ENCODE measurements around the gene LIMD2. TPM values are rescaled to one million over a fixed set of nuclear protein-coding genes. Genes with fewer than 3 reads are reported as not detected.

The LIMD2 gene
- total and polyA plus RNA-seq, 2 experiments from 2014 or later, result 58.8 to 74.1 TPM

DNA sequence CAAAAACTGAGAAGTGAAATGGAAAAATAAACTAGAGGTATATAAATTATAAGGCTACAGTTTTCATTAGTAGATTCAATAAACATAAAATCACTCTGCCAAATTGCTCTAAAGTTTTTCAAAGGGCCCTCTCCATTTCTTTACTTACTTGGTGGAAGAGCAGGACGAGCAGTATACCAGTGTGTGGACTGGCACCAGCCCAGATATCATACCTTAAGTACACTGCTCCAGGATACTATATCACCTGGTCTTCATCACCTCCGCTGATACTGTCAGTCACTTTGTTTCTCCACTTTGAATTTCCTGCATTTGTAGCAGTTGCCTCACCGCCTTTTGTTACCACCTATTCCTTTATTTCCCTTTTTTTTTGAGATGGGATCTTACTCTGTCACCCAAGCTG lies 40.1 kb downstream of the LIMD2 start:
- Histone ChIP-seq H3K4me1 (ENCODE audit: low read depth) (no peaks in the 10 kb centered on the region), H3K9me3 (ENCODE audit: low read depth) (no peaks in the 10 kb centered on the region), H3K36me3 (peaks cover 15% of the 10 kb centered on the region), H3K4me3 (no peak overlapping the region), H3K27ac (no peak overlapping the region), H3K27me3 (no peaks in the 10 kb centered on the region)
- DNase-seq (ENCODE audit: low read depth in 1 of 2, low spot score in 1 of 2), result no peak
- TF ChIP-seq, protein P1, sequence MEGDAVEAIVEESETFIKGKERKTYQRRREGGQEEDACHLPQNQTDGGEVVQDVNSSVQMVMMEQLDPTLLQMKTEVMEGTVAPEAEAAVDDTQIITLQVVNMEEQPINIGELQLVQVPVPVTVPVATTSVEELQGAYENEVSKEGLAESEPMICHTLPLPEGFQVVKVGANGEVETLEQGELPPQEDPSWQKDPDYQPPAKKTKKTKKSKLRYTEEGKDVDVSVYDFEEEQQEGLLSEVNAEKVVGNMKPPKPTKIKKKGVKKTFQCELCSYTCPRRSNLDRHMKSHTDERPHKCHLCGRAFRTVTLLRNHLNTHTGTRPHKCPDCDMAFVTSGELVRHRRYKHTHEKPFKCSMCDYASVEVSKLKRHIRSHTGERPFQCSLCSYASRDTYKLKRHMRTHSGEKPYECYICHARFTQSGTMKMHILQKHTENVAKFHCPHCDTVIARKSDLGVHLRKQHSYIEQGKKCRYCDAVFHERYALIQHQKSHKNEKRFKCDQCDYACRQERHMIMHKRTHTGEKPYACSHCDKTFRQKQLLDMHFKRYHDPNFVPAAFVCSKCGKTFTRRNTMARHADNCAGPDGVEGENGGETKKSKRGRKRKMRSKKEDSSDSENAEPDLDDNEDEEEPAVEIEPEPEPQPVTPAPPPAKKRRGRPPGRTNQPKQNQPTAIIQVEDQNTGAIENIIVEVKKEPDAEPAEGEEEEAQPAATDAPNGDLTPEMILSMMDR (IDR thresholded peaks at IDR 0.05; ENCODE audit: low read depth, low read length), result no peak

DNA sequence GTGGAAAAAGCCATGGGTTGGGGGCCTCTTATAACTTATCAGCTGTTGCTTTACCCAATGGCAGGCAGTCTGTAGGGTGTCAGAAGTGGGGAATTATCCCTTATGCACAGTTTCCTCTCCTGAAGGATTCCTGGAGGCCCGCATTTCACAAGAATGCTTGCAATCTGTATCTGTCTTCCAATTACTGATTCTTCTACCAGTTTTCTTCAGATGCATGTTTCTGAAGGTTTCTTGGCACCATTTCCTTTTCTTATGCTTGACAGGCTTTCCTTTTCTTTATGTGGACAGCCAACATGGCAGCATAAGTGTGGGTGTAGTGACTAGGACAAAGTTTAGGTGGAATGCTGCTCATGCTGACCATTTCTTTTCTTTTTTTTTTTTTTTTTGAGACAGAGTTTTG lies 41.6 kb downstream of the LIMD2 start:
- TF ChIP-seq, protein P1 (IDR thresholded peaks at IDR 0.05; ENCODE audit: low read depth, low read length), result no peak
- Histone ChIP-seq H3K4me1 (ENCODE audit: low read depth) (no peaks in the 10 kb centered on the region), H3K36me3 (peaks cover 20% of the 10 kb centered on the region), H3K4me3 (no peak overlapping the region), H3K27ac (peak overlapping the region; percentile 28), H3K27me3 (no peaks in the 10 kb centered on the region), H3K9me3 (ENCODE audit: low read depth) (no peaks in the 10 kb centered on the region)
- peak in 1 of 2 donors; percentile 45 for DNase-seq (ENCODE audit: low read depth in 1 of 2, low spot score in 1 of 2)

DNA sequence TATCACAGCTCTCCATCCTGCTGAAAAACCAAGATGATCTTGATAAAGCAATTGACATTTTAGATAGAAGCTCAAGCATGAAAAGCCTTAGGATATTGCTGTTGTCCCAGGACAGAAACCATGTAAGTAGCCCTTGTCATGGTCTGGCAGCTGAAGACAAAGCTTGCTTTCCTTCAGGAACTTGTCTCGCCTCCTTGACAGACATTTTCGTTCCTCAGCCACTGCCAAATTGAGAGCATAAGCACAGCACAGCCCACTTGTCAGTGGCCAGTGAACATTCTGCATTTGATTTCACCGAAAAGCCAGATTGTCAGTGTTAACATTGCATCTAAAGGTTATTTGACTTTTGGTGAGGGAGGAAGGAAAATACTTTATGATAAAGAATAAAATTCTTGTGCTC lies 42.1 kb downstream of the LIMD2 start:
- no peak overlapping the region for H3K4me3 ChIP-seq
- DNase-seq (ENCODE audit: low read depth in 1 of 2, low spot score in 1 of 2), result no peak
- H3K4me1 ChIP-seq (ENCODE audit: low read depth), result no peaks in the 10 kb centered on the region
- H3K36me3 ChIP-seq, result peaks cover 20% of the 10 kb centered on the region
- H3K9me3 ChIP-seq (ENCODE audit: low read depth), result no peaks in the 10 kb centered on the region
- TF ChIP-seq, protein P1 (IDR thresholded peaks at IDR 0.05; ENCODE audit: low read depth, low read length), result no peak
- H3K27me3 ChIP-seq, result no peaks in the 10 kb centered on the region
- peak overlapping the region; percentile 28 for H3K27ac ChIP-seq

DNA sequence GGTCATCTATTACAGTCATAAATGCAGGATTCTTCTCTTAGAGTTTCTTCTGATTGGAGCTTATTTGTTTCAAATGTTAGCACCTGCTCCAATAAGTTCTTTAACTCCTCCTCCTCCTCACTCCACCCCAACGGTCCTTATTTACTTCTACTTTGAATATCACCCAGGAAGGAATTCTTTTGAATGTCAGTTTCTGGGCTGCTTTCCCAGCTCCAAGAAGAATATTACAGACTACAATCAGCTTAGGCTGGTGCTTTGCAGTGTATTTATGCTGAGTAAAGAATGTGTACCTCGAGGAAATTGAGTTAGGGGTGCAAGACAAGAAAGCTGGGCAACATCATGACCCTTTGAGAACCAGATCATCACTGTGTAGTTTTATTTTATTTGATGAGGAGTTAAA lies 46.9 kb downstream of the LIMD2 start:
- H3K27ac ChIP-seq, result no peak overlapping the region
- peaks cover 9% of the 10 kb centered on the region for H3K36me3 ChIP-seq
- no peaks in the 10 kb centered on the region for H3K9me3 ChIP-seq (ENCODE audit: low read depth)
- no peaks in the 10 kb centered on the region for H3K4me1 ChIP-seq (ENCODE audit: low read depth)
- DNase-seq (ENCODE audit: low read depth in 1 of 2, low spot score in 1 of 2), result peak in 1 of 2 donors; percentile 8
- no peaks in the 10 kb centered on the region for H3K27me3 ChIP-seq
- TF ChIP-seq, protein P1 (IDR thresholded peaks at IDR 0.05; ENCODE audit: low read depth, low read length), result no peak
- no peak overlapping the region for H3K4me3 ChIP-seq

DNA sequence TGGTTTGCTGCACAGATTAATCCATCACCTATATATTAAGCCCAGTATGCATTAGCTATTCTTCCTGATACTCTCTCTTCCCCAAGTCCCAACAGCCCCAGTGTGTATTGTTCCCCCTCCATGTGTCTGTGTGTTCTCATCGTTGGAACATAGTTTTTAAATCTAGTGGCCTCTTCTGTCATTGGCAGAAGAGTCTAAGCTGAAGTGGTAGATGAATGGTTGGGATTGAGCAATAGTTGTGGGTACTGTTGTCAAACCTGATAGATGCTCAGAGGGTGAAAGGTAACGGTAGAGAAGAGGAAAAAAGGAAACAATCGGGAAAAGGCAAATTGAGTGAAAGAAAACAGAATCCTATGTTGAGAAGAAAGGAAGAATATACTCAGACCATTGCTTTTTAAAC lies 47.8 kb downstream of the LIMD2 start:
- Histone ChIP-seq H3K27ac (no peak overlapping the region), H3K4me3 (no peak overlapping the region), H3K36me3 (peaks cover 5% of the 10 kb centered on the region), H3K4me1 (ENCODE audit: low read depth) (no peaks in the 10 kb centered on the region), H3K27me3 (no peaks in the 10 kb centered on the region), H3K9me3 (ENCODE audit: low read depth) (no peaks in the 10 kb centered on the region)
- TF ChIP-seq, protein P1 (IDR thresholded peaks at IDR 0.05; ENCODE audit: low read depth, low read length), result no peak
- DNase-seq (ENCODE audit: low read depth in 1 of 2, low spot score in 1 of 2), result peak in 1 of 2 donors; percentile 3

DNA sequence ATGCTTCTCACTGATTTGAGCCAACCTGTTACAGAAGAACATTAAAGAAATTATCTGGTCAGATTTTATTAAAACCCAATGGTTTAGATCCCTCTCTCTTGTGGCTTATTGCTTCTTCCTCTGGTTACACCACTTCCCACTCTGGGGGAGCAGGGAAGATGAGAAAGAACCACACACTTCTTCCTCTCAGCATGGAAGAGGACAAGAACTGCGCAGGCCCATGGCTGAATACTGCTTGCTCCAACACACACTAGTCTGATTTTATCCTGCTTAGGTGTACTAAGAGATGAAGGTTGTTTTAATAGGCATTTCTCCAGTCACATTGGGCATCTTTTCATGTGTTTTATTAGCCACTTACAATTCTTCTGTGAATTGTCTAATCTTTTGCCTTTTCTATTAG lies 50.1 kb downstream of the LIMD2 start:
- no peaks in the 10 kb centered on the region for H3K9me3 ChIP-seq (ENCODE audit: low read depth)
- TF ChIP-seq, protein P1 (IDR thresholded peaks at IDR 0.05; ENCODE audit: low read depth, low read length), result no peak
- DNase-seq (ENCODE audit: low read depth in 1 of 2, low spot score in 1 of 2), result no peak
- H3K4me1 ChIP-seq (ENCODE audit: low read depth), result no peaks in the 10 kb centered on the region
- no peak overlapping the region for H3K27ac ChIP-seq
- no peak overlapping the region for H3K4me3 ChIP-seq
- H3K27me3 ChIP-seq, result no peaks in the 10 kb centered on the region
- H3K36me3 ChIP-seq, result peaks cover 5% of the 10 kb centered on the region

Data from cardiac muscle cell (in vitro differentiated cells and primary cell).